Astrocyte of the spinal cord (primary cell): ENCODE data around the gene SETD9.

Source experiments
- DNase-seq: peaks from one replicate; pipeline ENCODE4 v3.0.0; 2011; ENCODE audit warnings: low read depth, low spot score
- H3K4me3 ChIP-seq: 2 replicates; pipeline ENCODE4 v1.5.1; 2011; ENCODE audit warnings: low read depth, mild to moderate bottlenecking, low read length, moderate library complexity
- CTCF ChIP-seq: IDR thresholded peaks from 2 replicates; pipeline ENCODE4 v1.5.1; 2012; ENCODE audit warnings: low read depth, mild to moderate bottlenecking, low read length, inconsistent platforms
- in situ Hi-C: cut with HindIII; loops from 2 replicates; pipeline ENCODE4 v1.10.0; 2017; ENCODE audit warnings: low sequenced_read_pairs

Gene SETD9

GRCh38 chr5:56962286-56962685, 52.9 kb downstream of the SETD9 start:
- in situ Hi-C loops = no loop called here
- no peak for TF ChIP-seq CTCF
- no peak overlapping the region for H3K4me3 ChIP-seq
- no peak for DNase-seq

DNA sequence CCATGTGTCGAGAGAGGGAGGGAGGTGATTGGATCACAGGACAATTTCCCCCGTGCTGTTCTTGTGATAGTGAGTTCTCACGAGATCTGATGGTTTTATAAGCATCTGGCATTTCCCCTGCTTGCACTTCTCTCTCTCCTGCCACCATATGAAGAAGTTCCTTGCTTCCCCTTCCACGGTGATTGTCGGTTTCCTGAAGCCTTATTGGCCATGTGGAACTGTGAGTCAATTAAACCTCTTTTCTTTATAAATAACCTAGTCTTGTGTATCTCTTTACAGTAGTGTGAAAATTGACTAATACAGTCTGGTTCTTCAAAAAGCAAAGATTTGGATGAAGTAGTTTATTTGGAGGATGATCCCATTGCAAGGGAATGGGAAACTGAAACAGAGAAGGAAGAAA, 53.9 kb downstream of the SETD9 start:
- TF ChIP-seq CTCF = no peak
- in situ Hi-C loops = no loop called here
- no peak overlapping the region for H3K4me3 ChIP-seq
- DNase-seq = no peak

DNA sequence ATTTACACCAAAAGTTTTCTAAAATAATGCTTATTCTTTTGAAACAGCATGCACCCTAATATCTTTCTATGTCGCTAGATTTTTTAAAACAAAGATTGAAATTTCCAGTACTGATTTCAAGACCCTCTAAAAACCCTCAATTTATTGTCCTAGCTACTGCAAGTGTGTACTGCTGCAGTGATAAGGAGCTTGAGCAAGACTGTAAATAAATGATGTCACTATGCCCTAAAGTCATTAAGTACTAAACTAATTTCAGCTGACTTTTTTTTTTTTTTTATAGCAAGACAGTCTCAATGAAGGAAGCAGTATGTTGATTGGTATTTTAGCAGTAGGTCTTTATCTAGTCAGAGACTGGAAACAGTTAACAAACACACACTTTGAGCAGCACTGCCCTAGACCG, 54.8 kb downstream of the SETD9 start:
- in situ Hi-C loops = no loop called here

More for the DNA sequence above, 54.8 kb downstream of the SETD9 start:
- no peak for TF ChIP-seq CTCF
- no peak for DNase-seq
- H3K4me3 ChIP-seq = no peak overlapping the region
